Ammon's horn (tissue), 1 donor: ENCODE data around the gene OXSM.

Experiments used
- DNase-seq: peaks from one replicate; pipeline ENCODE4 v3.0.0-alpha.2; 2016; ENCODE audit warnings: low spot score

OXSM gene

GRCh38 chr3:25789596-25790556, at the start of gene OXSM:
Gene OXSM, plus strand, starts transcription at chr3:25790090. Its CDS starts 931 bp downstream, at chr3:25791021.
- peak; percentile 93 for DNase-seq

GRCh38 chr3:25744470-25744869, 45.4 kb upstream of the OXSM start:
- no peak for DNase-seq

- DNase-seq: no peak
These were observed 42.9 kb upstream of the OXSM start for GRCh38 chr3:25747033-25747432.

- no peak for DNase-seq
These were observed 41.7 kb upstream of the OXSM start for GRCh38 chr3:25748189-25748588.

GRCh38 chr3:25749031-25749581, 40.8 kb upstream of the OXSM start:
- DNase-seq: no peak

- no peak for DNase-seq
These were observed 38.8 kb upstream of the OXSM start for GRCh38 chr3:25751048-25751447.

GRCh38 chr3:25751725-25752124, 38.2 kb upstream of the OXSM start:
- no peak for DNase-seq

GRCh38 chr3:25768851-25769250, 21.0 kb upstream of the OXSM start:
- no peak for DNase-seq

GRCh38 chr3:25775936-25776335, 14.0 kb upstream of the OXSM start:
- DNase-seq: no peak

- no peak for DNase-seq
These were observed 9.3 kb upstream of the OXSM start for GRCh38 chr3:25780618-25781017.

GRCh38 chr3:25781145-25781757, 8.6 kb upstream of the OXSM start:
- no peak for DNase-seq

GRCh38 chr3:25781758-25782594, 7.9 kb upstream of the OXSM start:
- DNase-seq: no peak

- no peak for DNase-seq
These were observed 7.3 kb upstream of the OXSM start for GRCh38 chr3:25782636-25782937.

- DNase-seq: peak; percentile 87
These were observed 6.8 kb upstream of the OXSM start, which contains the start of gene NGLY1 for GRCh38 chr3:25782938-25783660. Gene NGLY1, minus strand, starts transcription at chr3:25783443. Its CDS starts 53 bp downstream, at chr3:25783390.

- DNase-seq: peak; percentile 61
These were observed 6.0 kb upstream of the OXSM start for GRCh38 chr3:25783661-25784512.

- DNase-seq: no peak
These were observed 4.9 kb upstream of the OXSM start for GRCh38 chr3:25784971-25785370.

GRCh38 chr3:25785826-25786225, 4.1 kb upstream of the OXSM start:
- no peak for DNase-seq

GRCh38 chr3:25787689-25788088, 2.2 kb upstream of the OXSM start:
- DNase-seq: no peak

- DNase-seq: no peak
These were observed 688 bp upstream of the OXSM start for GRCh38 chr3:25789209-25789595.

GRCh38 chr3:25801786-25802185, 11.9 kb downstream of the OXSM start:
- no peak for DNase-seq

- no peak for DNase-seq
These were observed 13.9 kb downstream of the OXSM start for GRCh38 chr3:25803833-25804232.
